Right cardiac atrium (tissue), 5 donors: Measurements from ENCODE around the gene GTSF1L. TPM values are rescaled to one million over a fixed set of nuclear protein-coding genes. Genes with fewer than 3 reads are reported as not detected.

ENCODE experiments used
- ATAC-seq, 2 donors: fragments of 200-7000 bp; cut with Tn5 transposase; one replicate each; pipeline versions ENCODE4 v1.8.0 to v1.9.1; 2020; ENCODE audit warnings: moderate library complexity in 2 of 2, mild to moderate bottlenecking in 1 of 2
- DNase-seq, 3 donors: peaks; one replicate each; pipeline ENCODE4 v3.0.0-alpha.2; 2020
- H3K27ac ChIP-seq: one replicate; pipeline ENCODE4 v1.5.1; 2013; ENCODE audit warnings: mild to moderate bottlenecking, low read length, control low read depth, moderate library complexity
- H3K27me3 ChIP-seq: one replicate; pipeline ENCODE4 v1.6.1; 2013; ENCODE audit not compliant: control insufficient read depth, insufficient read depth
- H3K4me1 ChIP-seq: one replicate; pipeline ENCODE4 v1.6.1; 2013; ENCODE audit warnings: low read length; ENCODE audit not compliant: control insufficient read depth, insufficient read depth
- H3K4me3 ChIP-seq: one replicate; pipeline ENCODE4 v1.5.1; 2013; ENCODE audit warnings: low read length, control low read depth
- H3K9me3 ChIP-seq: one replicate; pipeline ENCODE4 v1.6.1; 2013; ENCODE audit warnings: low read length; ENCODE audit not compliant: control insufficient read depth
- WGBS: extraction: QIAGEN DNeasy Blood & Tissue Kit; methylation state at CpG from one replicate; pipeline ENCODE4 v1.1.7; 2013; 5-methylcytosine and 5-hydroxymethylcytosine counted together
- intact Hi-C, 4 donors: fragments of 100-400 bp; cut with DNase I; formaldehyde crosslinking; loops; one replicate each; pipeline versions ENCODE4 v1.11.0 to v1.14.0; 2022 to 2023
- polyA plus RNA-seq: library from polyadenylated mRNA; stranded (reverse); fragments of 200-250 nt; gene quantifications from one replicate; pipeline ENCODE4 v1.2.3, GENCODE V29; 2013
- total RNA-seq, 4 donors: library from RNA; stranded (reverse); fragmentation: NEBNext Ultra II Directional; extraction: Animal tissue kit (Norgen Biotek cat#: 25700); gene quantifications; one replicate each; pipeline ENCODE4 v1.2.1, GENCODE V29; 2021
- donor health status: healthy with polysubstance abuse.
- donor health status: DM: no; HTN: yes; CAD: no.
- donor health status: DM: no; HTN: no; CAD: no.
- donor health status: DM: no; HTN: yes; CAD: no; lungs with severe emphysema.
- donor health status: DM: yes; HTN: yes; CAD: no.

The GTSF1L gene
- total and polyA plus RNA-seq, 5 donors, result not detected

GRCh38 chr20:43725666-43726065, 1.1 kb downstream of the GTSF1L start:
- no peak for ATAC-seq
- Histone ChIP-seq H3K27ac (no peak overlapping the region), H3K9me3 (no peaks in the 10 kb centered on the region), H3K4me3 (no peak overlapping the region), H3K27me3 (no peaks in the 10 kb centered on the region), H3K4me1 (no peaks in the 10 kb centered on the region)
- DNase-seq, result no peak
- intact Hi-C loops, result no loop called here
- 94% methylated on average over 2 of the region's 2 CpGs for WGBS

- Histone ChIP-seq H3K27ac (no peak overlapping the region), H3K4me1 (no peaks in the 10 kb centered on the region), H3K27me3 (no peaks in the 10 kb centered on the region), H3K9me3 (no peaks in the 10 kb centered on the region), H3K4me3 (no peak overlapping the region)
- intact Hi-C loops, result no loop called here
- DNase-seq (no peak), ATAC-seq (no peak)
- 87% methylated on average over 5 of the region's 5 CpGs for WGBS
Measured at GRCh38 chr20:43724383-43724782, 2.4 kb downstream of the GTSF1L start.

- no peaks in the 10 kb centered on the region for H3K9me3 ChIP-seq
- whole genome bisulfite sequencing, result 76% methylated on average over 3 of the region's 3 CpGs
- ATAC-seq (no peak), DNase-seq (peak in 1 of 3 donors; percentile 9)
- H3K27me3 ChIP-seq, result no peaks in the 10 kb centered on the region
- intact Hi-C loops, result no loop called here
- H3K4me1 ChIP-seq, result no peaks in the 10 kb centered on the region
- H3K27ac ChIP-seq, result no peak overlapping the region
- no peak overlapping the region for H3K4me3 ChIP-seq
Measured at GRCh38 chr20:43723735-43724134, 3.1 kb downstream of the GTSF1L start.

- Histone ChIP-seq H3K27me3 (no peaks in the 10 kb centered on the region), H3K4me1 (no peaks in the 10 kb centered on the region), H3K27ac (no peak overlapping the region), H3K9me3 (no peaks in the 10 kb centered on the region), H3K4me3 (no peak overlapping the region)
- intact Hi-C loops, result no loop called here
- DNase-seq (peak in 1 of 3 donors; percentile 3), ATAC-seq (no peak)
- 80% methylated on average over 4 of the region's 4 CpGs for WGBS
Measured at GRCh38 chr20:43723186-43723585, 3.6 kb downstream of the GTSF1L start.

DNA sequence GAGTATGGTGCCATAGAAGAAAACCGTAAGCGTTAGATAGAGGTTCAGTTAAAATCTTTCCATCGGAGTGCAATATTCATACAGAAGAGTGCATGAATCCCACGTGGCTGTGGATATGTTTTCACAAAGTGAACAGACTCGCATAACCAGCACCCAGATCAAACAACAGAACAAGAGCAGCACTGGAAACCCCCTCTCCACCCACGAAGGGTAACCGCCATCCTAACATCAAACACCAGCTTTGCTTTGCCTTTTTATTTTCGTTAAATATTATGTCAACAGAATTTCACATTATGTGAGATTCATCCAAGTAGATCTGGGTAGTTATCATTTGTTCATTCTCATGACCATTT, 4.7 kb downstream of the GTSF1L start:
- 68% methylated on average over 8 of the region's 8 CpGs for WGBS
- H3K27ac ChIP-seq, result no peak overlapping the region
- H3K9me3 ChIP-seq, result no peaks in the 10 kb centered on the region
- intact Hi-C loops, result no loop called here
- H3K4me1 ChIP-seq, result no peaks in the 10 kb centered on the region
- H3K27me3 ChIP-seq, result no peaks in the 10 kb centered on the region
- DNase-seq (no peak), ATAC-seq (no peak)
- H3K4me3 ChIP-seq, result no peak overlapping the region

- Histone ChIP-seq H3K4me1 (no peaks in the 10 kb centered on the region), H3K4me3 (no peak overlapping the region), H3K9me3 (no peaks in the 10 kb centered on the region), H3K27me3 (no peaks in the 10 kb centered on the region), H3K27ac (no peak overlapping the region)
- intact Hi-C loops, result no loop called here
- ATAC-seq (no peak), DNase-seq (no peak)
- WGBS, result 34% methylated on average over 15 of the region's 15 CpGs
Measured at GRCh38 chr20:43721429-43722152, 5.2 kb downstream of the GTSF1L start.

DNA sequence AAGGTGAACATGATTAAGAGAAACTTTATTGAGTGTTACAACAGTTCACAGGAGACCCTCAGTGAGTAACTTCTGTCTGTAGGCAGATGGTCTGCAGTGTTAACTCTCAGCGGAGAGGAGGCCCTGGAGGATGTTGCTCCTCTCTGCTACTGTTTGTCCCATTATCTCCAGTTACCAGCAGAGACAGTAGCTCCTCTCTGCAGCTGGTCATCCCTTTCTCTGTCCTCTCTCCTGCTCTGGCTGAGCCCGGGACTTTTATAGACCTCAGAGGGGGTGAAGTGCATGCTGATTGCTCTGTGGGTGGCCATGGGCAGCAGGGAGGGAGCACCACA, 5.7 kb downstream of the GTSF1L start:
- intact Hi-C loops, result no loop called here
- Histone ChIP-seq H3K4me3 (no peak overlapping the region), H3K27me3 (no peaks in the 10 kb centered on the region), H3K4me1 (no peaks in the 10 kb centered on the region), H3K27ac (no peak overlapping the region), H3K9me3 (no peaks in the 10 kb centered on the region)
- ATAC-seq, result no peak
- WGBS, result 14% methylated on average over 2 of the region's 2 CpGs
- DNase-seq, result no peak

DNA sequence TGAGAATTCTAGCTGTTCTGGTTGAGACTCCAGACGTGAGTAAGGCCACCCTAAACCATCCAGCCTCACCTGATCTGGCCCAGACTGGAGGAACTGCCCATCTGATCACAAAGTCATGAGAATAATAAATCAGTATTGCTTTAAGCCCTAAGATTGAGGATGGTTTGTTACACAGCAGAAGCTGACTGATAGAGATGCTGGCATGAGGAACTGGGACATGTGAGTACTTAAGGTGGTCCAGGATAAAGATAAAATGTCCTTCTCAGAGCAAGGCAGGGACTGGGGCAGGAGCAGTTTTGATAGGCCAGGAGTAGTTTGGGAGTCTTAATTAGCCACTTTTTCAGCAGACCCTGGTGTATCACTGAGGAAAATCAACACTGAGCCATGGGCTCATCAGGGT, 6.8 kb downstream of the GTSF1L start:
- intact Hi-C loops, result no loop called here
- no peak overlapping the region for H3K27ac ChIP-seq
- DNase-seq, result no peak
- no peak overlapping the region for H3K4me3 ChIP-seq
- 71% methylated on average over 1 of the region's 1 CpG for WGBS
- no peaks in the 10 kb centered on the region for H3K9me3 ChIP-seq
- no peaks in the 10 kb centered on the region for H3K27me3 ChIP-seq
- H3K4me1 ChIP-seq, result no peaks in the 10 kb centered on the region
- ATAC-seq, result no peak

DNA sequence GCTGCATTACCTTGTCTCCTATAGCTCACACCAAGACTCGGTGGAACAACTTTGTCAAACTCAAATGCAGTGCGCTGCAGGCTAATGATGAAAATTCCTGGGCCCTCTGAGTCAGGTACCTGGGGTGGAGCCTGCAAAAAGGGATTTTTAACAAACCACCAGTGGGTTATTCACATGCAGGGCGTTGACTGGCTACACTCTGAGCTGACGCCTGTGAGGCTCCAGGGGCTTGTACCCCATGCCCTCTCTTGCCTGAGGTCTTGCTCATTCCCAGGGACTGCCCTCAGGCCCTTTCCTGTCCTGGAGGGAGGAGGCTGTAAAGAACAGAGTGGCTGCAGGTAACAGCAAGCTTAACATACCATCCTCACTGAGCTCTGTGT, 9.2 kb downstream of the GTSF1L start:
- no peak overlapping the region for H3K4me3 ChIP-seq
- H3K4me1 ChIP-seq, result no peaks in the 10 kb centered on the region
- H3K27me3 ChIP-seq, result no peaks in the 10 kb centered on the region
- H3K27ac ChIP-seq, result no peak overlapping the region
- no peaks in the 10 kb centered on the region for H3K9me3 ChIP-seq
- 92% methylated on average over 4 of the region's 4 CpGs for WGBS
- DNase-seq, result no peak
- intact Hi-C loops, result no loop called here
- no peak for ATAC-seq

DNA sequence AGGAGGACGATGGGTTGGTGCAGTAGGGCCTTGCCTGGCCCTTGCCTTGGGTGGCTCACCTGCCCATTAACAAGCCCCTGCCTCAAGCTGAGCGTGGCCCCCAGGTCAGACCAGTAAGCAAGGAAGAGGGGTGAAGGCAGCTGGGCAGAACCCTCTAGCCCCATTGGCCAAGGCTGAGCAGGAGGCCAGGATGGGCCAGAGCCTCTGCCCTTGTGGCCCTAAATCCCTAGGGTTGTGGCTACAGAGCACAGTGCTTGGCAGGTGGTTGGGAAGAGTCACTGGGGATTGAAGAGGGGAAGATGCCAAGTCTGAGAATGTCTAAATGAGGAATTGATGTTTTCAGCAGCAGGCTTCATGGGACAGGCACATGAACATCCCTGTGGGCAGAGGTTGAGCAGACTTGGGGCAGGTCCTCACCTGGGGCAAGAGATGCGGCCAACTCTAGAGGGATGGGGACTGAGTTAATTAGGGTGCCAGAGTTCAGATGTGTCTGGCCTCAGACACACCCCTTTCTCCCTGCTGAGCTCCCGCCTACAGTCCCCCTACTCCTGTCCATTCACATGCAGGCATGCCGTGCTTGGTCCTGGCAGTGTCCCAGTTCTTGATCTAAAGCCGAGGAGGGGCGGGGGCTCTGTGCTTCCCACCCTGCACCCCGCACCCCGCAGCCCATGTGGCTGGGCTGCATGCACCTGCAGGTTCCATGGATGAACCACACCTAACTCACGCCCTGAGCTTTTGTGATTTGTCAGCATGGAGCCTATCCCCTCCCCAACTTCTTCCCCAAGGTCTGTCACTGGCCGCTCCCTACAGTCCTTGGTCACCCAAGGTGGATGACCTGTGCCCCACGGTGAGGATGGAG, 9.8 kb downstream of the GTSF1L start:
- no peak for ATAC-seq
- Histone ChIP-seq H3K9me3 (no peaks in the 10 kb centered on the region), H3K4me3 (no peak overlapping the region), H3K4me1 (no peaks in the 10 kb centered on the region), H3K27me3 (no peaks in the 10 kb centered on the region), H3K27ac (no peak overlapping the region)
- DNase-seq, result no peak
- WGBS, result 95% methylated on average over 12 of the region's 12 CpGs
- intact Hi-C loops, result no loop called here

GRCh38 chr20:43716123-43716522, 10.7 kb downstream of the GTSF1L start:
- ATAC-seq, result no peak
- no peak for DNase-seq

More at GRCh38 chr20:43716123-43716522, 10.7 kb downstream of the GTSF1L start:
- WGBS, result 89% methylated on average over 4 of the region's 4 CpGs
- no peaks in the 10 kb centered on the region for H3K27me3 ChIP-seq
- H3K4me1 ChIP-seq, result no peaks in the 10 kb centered on the region
- no peaks in the 10 kb centered on the region for H3K9me3 ChIP-seq
- no peak overlapping the region for H3K27ac ChIP-seq
- H3K4me3 ChIP-seq, result no peak overlapping the region
- intact Hi-C loops, result no loop called here
